COR-L47 (cell line): ENCODE results near the gene PRR12.
"Not testable (repeated sequence)": the region's sequence is repeated elsewhere in the genome, so short reads cannot be mapped to it uniquely, and the experiment has no call there.

Source experiments
- DNase-seq: peaks from one replicate; lab custom pipeline; 2025; lab: John Stamatoyannopoulos, UW

Gene PRR12

DNA sequence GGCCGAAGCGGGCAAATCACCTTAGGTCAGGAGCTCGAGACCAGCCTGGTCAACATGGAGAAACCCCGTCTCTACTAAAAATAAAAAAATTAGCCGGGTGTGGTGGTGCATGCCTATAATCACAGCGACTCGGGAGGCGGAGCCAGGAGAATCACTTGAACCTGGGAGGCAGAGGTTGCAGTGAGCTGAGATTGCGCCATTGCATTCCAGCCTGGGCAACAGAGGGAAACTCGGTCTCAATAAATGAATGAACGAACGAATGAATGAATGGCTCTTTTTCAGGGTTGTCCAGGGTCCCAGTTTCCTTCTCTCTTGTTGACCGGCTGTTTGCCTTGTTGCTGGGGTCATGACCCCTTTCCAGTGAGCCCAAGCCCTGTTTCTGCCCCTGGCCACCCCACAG, 26.9 kb downstream of the PRR12 start:
- DNase-seq = not testable (repeated sequence)

DNA sequence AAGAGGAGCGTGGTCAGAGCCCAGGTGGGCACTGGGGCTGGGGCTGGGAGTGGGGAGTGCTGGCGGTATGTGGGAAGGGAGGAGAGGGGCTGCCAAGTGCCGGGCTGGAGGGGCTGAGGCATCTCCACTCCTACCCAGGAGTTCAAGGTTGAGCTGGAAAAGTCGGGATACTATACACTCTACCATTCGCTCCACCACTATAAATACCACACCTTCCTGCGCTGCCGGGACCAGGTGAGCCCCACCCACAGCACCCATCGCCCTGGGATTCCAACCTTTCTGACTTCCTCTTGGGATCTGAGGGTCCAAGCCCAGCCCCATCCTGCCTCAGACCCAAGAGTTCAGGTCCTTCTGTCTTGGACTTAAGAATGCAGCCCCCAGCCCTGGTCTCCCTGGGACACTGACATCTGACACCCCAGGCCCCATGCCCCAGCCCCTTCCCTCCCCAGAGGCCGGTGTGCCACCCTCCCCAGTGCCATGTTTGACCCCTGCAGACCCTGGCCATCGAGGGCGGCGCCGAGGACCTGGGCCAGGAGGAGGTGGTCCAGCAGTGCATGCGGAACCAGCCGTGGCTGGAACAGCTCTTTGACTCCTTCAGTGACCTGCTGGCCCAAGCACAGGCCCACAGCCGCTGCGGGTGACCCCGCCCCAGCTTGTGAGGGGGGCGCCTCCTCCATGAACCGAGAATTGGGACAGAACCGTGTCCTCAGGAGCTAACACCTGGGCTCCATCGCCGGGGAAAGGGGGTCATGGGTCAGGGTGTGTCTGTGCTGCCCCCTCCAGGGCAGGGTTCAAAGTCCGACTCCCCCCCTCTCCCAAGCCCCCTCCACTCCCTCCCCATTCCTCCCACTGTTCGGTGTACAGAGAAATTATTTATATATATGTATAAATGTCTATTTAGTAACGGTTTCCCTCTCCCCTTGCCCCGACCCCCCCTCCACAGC, 34.3 kb downstream of the PRR12 start:
- no peak for DNase-seq

DNA sequence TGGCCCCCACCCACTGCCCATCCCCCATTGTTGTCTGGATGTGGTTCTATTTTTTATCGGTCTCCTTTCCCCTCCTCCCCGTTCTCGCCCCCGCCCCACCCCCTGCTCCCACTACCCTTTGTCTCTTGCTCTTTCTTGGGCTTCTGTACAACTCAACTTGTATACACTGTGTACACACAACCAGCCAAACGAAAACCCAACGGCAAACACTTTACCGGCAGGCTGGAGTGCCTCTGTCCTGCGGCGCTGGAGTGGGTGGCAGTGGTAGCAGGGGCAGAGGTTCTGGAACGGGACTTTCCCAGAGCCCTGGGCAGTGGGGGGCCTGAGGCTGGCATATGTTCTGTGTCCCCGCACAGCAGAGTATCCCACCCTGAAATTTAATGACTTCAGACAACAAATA, 35.2 kb downstream of the PRR12 start:
- no peak for DNase-seq

DNA sequence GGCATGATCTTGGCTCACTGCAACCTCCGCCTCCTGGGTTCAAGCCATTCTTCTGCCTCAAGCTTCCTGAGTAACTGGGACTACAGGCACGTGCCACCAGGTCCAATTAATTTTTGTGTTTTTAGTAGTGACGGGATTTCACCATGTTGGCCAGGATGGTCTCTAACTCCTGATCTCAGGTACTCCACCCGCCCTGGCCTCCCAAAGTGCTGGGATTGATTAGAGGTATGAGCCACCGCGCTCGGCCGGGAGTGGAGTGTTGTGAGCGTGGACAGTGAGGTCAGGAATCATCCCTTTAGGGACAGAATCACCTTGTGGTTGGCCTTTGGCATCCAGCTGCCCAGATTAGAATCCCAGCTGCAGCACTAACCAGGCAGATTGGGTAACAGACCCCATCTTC, 38.7 kb downstream of the PRR12 start:
- no peak for DNase-seq

DNA sequence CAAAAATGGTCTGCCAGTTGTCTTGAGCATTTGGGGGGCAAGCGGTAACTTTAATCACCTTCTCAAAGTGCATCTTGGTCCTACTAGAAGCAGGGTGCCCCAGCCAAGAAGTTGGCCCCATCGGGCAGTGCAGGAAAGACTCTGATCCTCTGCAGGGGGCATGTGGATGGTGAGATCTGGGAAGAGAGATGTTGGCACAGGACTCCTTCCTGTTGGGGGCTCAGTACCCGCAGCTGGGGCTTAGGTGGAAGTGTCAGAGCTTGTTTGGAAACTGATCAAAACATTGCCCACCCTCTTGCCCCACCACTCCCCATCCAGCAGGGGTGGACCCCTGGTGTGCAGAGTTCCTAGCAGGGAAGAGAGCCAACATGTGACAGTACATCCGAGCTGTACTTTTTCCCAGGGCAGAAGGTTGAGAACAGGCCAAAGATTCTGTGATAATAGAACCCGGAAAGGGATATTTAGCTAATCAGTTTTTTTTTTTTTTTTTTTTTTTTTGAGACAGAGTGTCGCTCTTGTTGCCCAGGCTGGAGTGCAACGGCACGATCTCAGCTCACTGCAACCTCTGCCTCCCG, 40.1 kb downstream of the PRR12 start:
- DNase-seq = no peak

DNA sequence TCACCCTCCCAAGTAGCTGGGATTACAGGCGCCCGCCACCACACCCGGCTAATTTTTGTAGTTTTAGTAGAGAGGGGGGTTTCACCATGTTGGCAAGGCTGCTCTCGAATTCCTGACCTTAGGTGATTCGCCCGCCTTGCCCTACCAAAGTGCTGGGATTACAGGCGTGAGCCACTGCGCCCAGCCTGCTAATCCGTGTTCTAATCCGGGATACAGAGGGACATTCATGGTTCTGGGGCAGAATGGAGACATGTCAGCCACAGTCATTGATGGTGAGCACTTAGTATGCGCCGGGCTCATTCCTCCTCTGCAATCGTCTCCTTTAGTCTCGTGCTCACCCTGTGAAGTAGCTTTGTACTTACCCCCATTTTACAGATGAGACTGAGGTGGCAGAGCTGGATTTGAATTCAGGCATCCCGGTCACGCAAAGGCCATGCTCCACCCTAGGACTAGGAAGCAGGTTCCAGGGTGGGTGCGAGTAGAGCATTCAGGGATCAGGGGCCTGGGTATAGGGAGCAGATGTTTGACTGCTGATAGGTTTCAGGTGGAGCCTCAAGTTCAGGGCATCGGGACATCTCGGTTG, 40.7 kb downstream of the PRR12 start:
- no peak for DNase-seq

DNA sequence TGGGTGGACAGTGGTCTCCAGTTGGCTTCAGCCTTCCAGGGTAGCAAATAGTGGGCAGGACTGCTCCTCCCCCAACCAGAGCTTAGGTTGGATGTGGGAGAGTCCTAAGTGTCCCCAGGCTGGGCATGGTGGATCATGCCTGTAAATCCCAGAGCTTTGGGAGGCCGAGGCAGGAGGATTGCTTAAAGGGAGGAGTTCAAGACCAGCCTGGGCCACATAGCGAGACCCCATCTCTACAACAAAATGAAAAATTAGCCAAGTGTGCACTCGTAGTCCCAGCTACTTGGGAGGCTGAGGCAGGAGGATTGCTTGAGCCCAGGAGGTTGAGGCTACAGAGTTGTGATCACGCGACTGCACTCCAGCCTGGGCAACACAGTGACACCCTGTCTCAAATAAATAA, 41.6 kb downstream of the PRR12 start:
- no peak for DNase-seq

DNA sequence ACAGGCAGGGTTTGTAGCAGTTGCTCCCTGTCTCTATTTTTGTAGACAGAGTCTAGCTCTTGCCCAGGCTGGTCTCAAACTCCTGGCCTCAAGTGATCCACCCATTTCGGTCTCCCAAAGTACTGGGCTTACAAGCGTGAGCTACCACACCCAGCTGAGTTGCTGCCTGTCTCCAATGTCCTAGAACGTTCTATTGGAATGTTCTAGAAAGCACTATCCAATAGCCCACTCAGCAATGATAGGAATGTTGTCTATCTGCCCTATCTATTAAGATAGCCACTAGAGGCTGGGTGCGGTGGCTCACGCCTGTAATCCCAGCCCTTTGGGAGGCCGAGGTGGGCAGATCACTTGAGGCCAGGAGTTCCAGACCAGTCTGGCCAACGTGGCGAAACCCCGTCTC, 42.3 kb downstream of the PRR12 start:
- DNase-seq = not testable (repeated sequence)

DNA sequence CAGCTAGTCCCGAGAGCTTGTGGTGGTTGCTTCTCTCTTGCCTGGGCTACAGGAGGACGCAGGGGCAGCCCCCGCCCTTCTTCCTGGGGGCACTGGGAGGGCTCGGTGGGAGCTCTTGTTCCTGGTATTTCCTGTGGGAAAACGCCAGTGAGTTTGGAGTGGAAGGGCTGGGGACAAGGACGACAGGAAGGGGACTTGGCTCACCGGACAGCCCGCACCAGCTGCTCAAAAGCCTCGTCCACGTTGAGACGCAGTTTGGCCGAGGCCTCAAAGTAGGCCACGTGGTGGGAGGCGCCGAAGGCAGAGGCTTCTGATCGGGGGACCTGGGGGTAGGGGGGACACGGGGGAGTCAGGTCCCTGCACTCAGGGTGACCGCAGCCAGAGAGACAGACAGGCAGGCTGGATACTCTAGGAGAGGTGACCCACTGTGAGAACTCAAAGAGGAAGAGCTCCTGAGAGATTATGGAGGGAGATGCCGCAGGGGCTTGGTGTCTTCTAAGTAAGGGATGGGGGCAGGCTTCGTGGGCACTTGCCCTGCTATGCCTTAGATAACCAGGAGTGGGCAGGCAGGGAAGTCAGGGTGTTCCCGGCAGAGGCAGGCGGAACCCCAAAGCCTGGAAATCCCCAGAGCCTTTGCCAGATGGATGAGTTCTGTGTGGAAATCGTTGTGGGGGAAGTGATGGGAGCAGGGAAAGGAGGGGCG, 44.7 kb downstream of the PRR12 start:
- DNase-seq = no peak

DNA sequence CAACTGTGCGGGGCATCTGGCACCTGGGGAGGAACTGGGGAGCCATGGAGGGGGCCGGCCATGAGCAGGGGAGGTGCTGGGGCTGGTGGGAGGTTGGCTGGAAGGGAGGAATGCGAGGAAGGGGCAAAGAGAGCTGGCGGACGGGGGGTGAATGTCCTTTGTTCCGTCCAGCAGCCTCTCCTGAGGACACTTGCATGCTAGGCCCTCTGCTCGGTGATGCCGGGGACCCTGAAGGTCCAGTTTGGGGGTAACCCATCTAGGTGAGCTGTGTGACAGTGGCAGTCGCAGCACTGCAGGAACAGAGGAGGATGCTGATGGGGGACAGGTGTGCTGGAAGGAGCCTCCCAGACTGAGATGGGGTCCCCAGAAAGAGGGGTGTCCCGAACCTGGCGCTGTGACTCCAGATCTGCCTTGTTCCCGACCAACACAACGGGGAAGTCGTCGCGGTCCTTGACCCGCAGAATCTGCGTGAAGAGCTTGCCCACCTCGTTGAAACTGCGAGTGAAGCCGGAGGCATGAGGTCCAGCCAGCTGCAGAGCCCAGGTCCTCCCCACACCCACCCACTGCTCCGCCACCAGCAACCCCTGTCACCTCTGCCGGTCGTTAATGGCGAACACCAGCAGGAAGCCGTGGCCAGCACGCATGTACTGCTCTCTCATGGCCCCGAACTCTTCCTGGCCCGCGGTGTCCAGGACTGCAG, 45.4 kb downstream of the PRR12 start:
- DNase-seq = no peak

DNA sequence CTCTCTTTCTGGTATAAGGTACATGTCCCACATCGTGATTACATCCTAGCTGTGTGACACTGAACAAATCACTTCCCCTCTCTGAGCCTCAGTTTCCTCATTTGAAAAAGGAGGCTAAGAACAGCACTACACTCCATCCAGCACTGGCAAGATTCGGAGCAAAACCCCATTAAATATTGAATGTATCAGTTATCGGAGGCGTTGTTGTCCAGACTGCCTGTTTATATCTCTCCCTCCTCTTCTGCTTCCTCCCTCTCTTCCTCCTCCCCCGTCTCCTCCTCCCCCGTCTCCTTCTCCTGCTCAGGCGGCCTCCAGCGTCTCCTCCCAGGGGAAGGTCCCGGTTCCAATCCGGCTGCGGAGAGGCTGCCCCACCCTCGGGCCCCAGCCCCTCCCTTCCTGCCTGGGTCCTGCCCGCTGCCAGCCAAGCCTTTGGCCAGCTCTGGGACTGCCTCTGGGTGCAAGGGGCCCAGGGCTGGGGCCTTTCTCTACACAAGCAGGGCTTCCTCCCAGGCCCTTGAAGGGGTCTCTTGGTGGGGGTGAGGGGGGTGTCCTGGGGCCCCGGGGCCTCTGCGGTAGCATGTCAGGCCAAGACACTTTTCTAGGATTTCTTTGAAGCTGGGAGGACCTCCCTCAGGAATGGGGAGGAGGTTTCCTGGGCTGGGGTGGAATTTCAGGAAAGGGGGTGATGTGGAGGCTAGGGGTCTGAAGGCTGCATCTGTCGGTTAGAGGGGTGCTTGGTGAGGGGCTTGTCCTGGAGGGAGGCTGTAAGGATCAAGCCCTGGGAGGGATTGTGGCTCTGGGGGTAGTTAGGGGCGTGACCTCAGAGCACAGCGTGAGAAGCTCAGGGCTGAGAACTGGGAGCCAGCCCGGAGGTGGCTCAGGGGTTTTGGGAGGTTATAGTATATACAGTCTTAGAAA, 47.1 kb downstream of the PRR12 start:
- DNase-seq = no peak

DNA sequence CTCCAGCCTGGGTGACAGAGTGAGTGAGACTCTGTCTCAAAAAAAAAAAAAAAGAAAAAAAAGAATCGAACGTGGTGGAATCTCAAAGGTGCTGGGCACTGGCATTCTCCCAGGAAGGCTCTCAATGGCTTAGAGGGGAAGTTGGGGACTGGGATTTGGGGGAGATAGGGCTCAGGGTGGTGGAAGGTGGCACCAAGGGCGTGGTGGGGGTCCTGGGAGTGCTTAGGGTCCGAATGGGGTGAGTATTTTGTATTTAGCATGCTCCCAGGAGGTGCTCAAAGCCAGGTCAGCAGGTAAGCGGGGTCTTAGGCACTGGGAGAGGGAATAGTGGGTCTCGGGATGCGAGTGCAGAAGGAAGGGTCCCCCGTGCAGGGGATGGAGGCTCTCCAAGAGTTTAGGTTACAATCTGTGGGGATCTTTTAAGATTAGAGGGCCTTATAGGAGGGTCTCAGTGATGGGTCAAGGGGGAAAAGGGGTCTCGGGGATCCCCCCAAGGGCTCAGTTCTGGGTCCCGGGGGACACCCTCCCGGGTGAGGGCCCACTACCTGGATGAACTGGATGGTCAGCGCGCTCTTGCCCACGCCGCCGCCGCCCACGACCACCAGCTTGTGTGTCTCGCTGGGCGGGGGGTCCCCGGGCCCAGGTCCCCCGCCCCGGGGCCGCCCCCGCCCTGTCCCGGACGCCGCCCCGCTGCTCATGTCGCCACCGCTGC, 48.6 kb downstream of the PRR12 start:
- DNase-seq = no peak

DNA sequence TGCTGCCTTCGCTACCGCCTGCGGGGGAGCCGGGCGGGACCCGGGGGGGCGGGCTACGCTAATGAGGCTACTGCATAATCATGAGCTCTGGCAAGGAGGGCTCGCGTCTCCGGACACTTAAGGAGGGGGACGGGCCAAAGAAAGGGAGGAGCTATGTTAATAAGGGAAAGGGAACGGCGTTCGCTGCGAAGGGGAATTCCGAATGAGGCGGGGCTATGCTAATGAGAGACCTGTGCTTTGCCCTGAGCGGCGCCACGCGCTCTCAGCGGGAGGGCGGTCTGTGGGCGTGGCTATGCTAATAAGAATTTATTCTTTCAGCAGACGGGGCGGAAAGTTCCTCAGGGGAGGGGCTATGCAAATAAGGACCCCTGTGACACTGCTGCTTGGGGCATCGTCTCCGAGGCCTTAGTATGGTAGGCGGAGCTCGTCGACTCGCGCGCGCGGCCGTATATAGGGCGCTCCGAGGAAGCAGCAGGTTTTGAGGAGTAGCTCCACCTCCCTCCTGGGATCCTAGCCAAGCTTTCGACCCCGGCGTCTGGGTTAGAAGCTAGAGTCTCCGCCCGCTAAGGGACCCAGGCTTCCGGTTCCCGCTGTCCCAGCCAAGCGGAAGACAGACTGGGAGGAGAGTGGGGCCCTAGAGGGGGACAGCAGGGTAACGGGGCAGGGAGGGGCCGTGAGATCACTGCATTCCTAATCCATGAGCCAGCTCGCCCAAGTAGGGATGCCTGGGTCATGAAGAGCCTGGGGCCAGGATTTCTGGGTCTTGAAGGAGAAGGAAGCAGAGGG, 49.3 kb downstream of the PRR12 start, which contains the start of gene RRAS:
TSS of gene RRAS (minus strand) at position 31 of the 786 bp plus-strand sequence. CDS start 45 bp downstream, outside the sequence.
- DNase-seq = peak; percentile 99

DNA sequence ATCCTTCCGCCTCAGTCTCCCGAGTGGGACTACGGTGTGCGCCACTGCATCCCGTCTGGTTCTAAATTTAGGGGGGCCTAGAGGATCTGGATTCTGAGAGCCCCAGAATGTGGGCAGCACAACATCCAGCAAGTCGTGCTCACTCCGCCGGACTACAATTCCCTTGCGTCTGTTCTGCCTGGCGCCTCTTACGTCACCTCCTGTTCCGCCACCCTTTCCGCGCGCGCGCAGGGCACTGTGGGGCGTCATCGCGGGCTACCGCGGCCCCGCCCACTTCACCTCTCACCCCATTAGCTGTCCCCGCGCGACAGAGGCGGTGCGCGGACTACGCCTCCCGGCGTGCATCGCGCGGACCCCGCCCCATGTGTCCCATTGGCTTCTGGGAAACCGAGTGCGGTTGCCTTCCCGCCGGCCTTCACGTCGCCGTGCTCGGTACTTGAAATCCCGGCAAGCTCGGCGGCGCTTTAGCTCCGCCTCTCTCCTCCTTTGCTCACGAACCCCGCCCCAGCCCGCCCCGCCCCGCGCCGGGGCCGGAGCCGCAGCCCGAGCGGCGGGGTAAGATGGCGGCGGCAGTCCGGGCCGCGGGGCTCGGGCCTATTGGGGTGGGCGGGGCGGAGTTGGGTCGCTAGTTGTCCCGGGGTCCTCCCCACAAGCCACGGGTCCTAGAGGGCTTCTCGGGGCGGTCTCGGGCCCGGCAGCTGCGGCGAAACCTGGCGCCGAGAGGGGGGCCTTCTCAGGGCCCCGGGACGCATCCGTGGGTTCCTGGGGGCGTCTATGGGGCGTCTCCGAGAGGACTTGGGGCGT, 50.9 kb downstream of the PRR12 start, which contains the start of gene SCAF1:
TSS of gene SCAF1 (plus strand) at position 522 of the 804 bp plus-strand sequence. CDS start 2,818 bp downstream, outside the sequence.
- peak; percentile 99 for DNase-seq

DNA sequence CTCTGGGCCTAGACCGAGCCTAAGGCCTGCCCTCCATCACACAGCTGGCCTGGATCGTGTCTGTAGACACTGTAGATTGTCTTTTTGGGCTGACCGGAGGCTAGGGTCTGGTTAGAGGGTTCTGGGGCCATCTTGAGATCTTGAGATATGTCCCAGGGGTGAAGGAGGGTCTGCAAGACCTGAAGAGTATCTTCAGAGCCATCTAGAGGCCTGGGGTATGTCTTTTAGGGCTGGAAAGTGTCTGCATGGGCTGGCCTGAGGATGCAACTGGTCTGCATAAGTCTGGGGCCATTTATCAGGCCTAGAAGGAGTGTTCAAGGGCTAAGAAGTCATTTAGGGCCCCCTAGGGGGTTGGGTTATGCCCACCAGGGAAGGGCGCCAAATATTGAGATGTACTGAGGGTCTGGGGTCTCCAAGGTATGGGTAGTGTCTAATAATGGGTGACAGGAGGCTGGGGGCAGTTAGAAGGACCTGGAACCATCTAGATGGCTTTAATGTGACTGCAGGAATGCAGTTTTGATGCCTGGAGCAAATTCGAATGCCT, 51.6 kb downstream of the PRR12 start:
- DNase-seq = no peak

DNA sequence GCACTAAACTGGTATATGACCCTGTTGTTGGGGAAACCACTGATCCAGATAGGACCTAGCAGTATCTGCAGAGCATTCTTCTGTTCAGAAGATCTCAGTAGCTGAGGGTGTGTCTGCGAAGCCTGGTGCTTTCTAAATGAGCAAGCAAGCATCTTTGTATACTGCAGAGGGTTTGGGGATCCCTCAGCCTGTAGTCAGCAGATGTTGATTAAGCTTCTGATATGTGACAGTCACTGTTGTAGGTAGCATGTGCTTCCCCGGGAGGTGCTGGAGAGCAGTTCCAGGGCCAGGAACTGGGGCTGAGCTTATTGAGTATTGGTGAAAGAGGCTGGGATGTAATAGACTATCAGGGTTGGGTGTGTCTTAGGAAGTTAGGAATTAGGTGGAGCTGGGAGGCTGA, 52.5 kb downstream of the PRR12 start:
- no peak for DNase-seq

DNA sequence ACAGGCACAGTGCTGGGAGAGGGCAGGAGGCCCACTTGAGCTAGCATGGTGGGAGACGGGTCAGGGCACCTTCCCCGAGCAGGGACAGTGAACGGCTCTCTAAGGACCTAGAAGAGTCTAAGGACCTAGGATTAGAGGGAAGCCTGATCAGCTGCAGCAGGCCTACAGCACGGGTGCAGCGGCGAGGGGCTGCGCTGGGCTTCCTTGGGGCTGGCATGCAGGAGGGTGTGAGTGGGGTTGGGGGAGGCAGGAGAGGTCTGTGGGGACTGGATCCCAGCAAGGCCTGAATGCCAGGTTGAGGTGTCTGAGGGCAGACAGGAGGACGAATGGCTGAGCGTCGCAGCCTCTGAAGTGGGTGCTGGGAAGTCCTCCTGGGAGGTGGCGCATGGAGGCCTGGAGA, 54.6 kb downstream of the PRR12 start:
- no peak for DNase-seq

DNA sequence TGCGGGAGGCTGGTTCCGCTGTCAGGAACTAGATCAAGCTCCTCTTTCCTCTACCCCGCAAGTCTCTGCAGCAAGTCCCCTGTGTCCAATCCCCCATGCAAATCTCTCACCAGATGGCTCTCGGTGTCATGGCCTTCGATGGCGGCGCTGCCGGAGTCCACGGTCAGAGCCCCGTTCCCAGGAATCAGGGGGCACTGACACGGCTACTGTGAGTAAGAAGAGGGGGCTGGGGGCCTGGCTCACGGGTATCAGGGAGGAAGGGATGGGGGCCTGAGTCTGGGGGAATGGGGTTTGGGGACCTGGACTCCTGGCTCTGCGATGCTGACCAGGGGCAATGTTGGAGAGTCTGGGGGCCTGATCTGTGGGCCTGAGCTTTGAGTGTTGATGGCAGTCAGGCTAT, 55.0 kb downstream of the PRR12 start:
- no peak for DNase-seq
